ENCODE measurements around the gene PIGC.

Gene PIGC

DNA sequence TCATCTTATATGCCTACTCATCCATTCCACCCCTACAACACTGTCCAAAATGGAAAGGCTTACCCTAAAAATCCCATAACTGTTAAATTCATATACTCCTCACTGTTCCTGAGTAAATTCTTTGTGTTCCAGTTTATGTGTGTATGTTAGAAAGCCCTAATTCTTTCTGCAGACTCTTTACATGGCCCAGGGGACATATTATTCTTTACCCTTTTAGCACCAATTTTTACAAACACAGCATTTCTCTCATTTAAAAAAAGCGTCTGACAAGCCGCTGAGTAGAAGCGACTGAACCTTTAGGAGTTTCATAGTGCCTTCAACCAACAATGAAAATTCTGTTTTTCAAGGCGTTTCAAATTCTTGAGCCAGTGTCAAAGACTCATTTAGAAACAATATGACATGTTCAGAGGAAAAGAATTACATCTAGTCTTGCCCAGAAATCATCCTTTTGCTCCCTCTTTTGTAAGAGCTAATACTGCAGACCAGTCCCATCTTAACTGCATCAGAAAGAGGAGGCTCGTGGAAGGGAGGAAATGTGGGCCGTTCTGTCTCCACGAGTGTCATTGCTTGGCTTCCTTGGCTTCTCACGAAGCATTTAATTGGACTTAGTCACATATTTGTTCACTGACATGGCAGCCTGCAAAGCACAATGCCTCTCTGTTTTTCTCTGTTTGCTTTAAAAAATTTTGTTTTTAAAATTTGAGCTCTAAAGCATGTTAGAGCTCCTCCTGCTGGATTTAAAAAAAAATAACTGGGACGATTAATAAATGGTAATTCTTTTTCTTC lies 44.7 kb downstream of the PIGC start:
- Histone ChIP-seq H3K4me1 (no peaks in the 10 kb centered on the region), H3K4me3 (ENCODE audit: low read depth, low read length) (peak overlapping the region; percentile 45)
- no peak for DNase-seq

DNA sequence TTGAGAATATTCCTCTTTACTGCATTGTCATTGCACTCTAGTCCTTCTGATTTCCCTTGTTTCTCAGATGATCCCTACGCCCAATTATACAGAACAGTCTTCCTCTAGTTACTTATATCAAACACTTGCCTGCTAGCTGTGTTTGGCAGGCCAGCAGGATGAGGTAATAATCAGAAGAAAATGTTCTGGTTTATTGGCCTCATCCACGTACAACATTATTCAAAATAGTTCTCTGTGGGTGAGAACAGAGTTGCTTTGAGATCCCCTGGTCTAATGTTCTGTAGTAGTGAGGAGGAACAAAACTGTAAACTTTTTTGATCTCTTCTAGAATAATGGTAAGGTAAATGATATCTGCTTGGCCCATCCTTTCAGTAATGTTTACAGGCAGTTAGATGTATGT lies 45.7 kb downstream of the PIGC start:
- no peaks in the 10 kb centered on the region for H3K9me3 ChIP-seq
- no peaks in the 10 kb centered on the region for H3K36me3 ChIP-seq
- TF ChIP-seq, protein P1, sequence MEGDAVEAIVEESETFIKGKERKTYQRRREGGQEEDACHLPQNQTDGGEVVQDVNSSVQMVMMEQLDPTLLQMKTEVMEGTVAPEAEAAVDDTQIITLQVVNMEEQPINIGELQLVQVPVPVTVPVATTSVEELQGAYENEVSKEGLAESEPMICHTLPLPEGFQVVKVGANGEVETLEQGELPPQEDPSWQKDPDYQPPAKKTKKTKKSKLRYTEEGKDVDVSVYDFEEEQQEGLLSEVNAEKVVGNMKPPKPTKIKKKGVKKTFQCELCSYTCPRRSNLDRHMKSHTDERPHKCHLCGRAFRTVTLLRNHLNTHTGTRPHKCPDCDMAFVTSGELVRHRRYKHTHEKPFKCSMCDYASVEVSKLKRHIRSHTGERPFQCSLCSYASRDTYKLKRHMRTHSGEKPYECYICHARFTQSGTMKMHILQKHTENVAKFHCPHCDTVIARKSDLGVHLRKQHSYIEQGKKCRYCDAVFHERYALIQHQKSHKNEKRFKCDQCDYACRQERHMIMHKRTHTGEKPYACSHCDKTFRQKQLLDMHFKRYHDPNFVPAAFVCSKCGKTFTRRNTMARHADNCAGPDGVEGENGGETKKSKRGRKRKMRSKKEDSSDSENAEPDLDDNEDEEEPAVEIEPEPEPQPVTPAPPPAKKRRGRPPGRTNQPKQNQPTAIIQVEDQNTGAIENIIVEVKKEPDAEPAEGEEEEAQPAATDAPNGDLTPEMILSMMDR (IDR thresholded peaks at IDR 0.05; ENCODE audit: low read depth, low read length), result no peak
- H3K4me1 ChIP-seq, result no peaks in the 10 kb centered on the region
- H3K4me3 ChIP-seq (ENCODE audit: low read depth, low read length), result no peak overlapping the region
- no peak for DNase-seq
- H3K27me3 ChIP-seq, result no peaks in the 10 kb centered on the region

More for the DNA sequence above, 44.7 kb downstream of the PIGC start:
- Histone ChIP-seq H3K9me3 (no peaks in the 10 kb centered on the region), H3K36me3 (no peaks in the 10 kb centered on the region), H3K27me3 (no peaks in the 10 kb centered on the region)
- TF ChIP-seq, protein P1 (IDR thresholded peaks at IDR 0.05; ENCODE audit: low read depth, low read length), result peak; percentile 59

DNA sequence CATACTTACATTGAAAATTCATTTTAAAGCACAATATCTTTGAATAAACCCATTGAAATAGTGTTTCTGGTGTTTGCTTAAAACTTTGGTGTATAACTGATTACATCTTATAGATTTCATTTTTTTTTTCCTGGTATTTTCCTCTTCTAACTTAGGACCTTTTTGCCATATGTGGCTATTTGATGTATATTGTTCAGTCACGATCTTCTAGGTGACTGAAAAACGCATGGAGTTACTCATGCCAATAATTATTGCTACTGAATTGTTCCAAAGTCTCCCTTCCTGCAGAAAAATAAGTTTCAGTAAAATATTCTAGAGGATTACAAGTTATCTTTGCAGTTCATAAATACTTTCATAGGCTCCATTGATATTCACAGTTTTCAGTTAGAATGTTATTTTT lies 46.2 kb downstream of the PIGC start:
- no peaks in the 10 kb centered on the region for H3K4me1 ChIP-seq
- no peak overlapping the region for H3K4me3 ChIP-seq (ENCODE audit: low read depth, low read length)
- TF ChIP-seq, protein P1 (IDR thresholded peaks at IDR 0.05; ENCODE audit: low read depth, low read length), result no peak
- DNase-seq, result no peak
- H3K27me3 ChIP-seq, result no peaks in the 10 kb centered on the region
- no peaks in the 10 kb centered on the region for H3K9me3 ChIP-seq
- no peaks in the 10 kb centered on the region for H3K36me3 ChIP-seq

DNA sequence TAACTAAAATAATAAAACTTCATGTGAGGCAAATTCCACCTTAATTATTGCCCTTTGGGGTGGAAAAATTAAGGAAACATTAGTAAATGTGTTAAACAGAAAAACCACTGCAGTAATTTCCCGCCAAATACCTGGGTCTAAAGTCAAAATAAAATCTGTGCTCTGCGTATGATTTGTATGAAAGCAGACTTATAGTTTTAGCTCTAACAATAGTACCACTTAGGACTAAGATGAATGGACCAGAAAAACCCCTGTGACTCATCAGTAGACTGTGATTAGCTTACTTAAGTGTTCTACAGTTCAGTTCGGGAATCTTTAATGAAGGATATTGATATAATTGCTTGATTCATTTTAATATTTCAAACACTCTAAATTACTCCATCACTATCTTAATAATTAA lies 46.6 kb downstream of the PIGC start:
- TF ChIP-seq, protein P1 (IDR thresholded peaks at IDR 0.05; ENCODE audit: low read depth, low read length), result no peak
- H3K4me3 ChIP-seq (ENCODE audit: low read depth, low read length), result no peak overlapping the region
- H3K36me3 ChIP-seq, result no peaks in the 10 kb centered on the region
- no peaks in the 10 kb centered on the region for H3K9me3 ChIP-seq
- H3K4me1 ChIP-seq, result no peaks in the 10 kb centered on the region
- no peak for DNase-seq
- no peaks in the 10 kb centered on the region for H3K27me3 ChIP-seq

DNA sequence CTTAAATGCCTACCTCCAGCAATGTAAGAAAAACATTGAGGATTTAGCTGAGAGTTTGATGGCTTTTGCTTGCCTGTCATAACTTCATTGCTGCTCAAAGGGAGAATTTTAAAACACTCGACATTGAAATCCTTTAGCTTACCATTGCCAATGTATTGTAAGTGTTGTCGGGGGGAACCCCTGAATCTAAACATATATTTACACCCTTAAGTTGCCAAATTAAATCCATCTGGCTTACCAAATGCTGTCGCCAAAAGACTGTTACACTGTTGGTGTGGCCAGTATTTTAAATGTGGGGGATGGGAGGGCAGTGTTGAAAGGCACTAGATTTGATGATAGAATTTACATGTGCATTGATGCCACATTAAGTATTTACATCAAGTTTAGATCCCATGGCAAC lies 48.3 kb downstream of the PIGC start:
- Histone ChIP-seq H3K9me3 (no peaks in the 10 kb centered on the region), H3K36me3 (no peaks in the 10 kb centered on the region), H3K4me1 (no peaks in the 10 kb centered on the region), H3K27me3 (no peaks in the 10 kb centered on the region), H3K4me3 (ENCODE audit: low read depth, low read length) (no peak overlapping the region)
- no peak for DNase-seq
- TF ChIP-seq, protein P1 (IDR thresholded peaks at IDR 0.05; ENCODE audit: low read depth, low read length), result no peak

DNA sequence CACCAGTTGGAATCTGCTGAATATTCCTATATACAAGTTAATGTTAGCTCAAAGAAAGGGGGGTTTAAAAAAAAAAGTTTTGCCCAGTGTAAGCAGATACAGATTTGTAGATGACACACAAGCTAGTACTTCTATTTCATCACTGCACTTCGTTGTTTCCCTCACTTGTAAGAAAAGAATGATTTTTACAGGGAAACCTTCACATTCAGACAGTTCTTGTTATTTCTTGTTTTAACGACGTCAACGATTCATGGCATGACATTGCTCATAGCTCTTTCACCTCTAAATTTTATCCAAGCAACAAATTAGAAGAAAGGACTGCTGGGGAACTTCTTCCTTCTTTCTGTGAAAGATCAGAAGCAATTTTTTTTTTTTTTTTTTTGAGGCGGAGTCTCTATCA lies 49.1 kb downstream of the PIGC start:
- TF ChIP-seq, protein P1 (IDR thresholded peaks at IDR 0.05; ENCODE audit: low read depth, low read length), result no peak
- no peaks in the 10 kb centered on the region for H3K27me3 ChIP-seq

More for the DNA sequence above, 49.1 kb downstream of the PIGC start:
- DNase-seq, result no peak
- Histone ChIP-seq H3K4me1 (no peaks in the 10 kb centered on the region), H3K36me3 (no peaks in the 10 kb centered on the region), H3K4me3 (ENCODE audit: low read depth, low read length) (no peak overlapping the region), H3K9me3 (no peaks in the 10 kb centered on the region)
